GM21423 (cell line): ENCODE measurements around the gene PDE4D.

Experiments
- ATAC-seq: cut with Tn5 transposase; IDR thresholded peaks from one replicate; pipeline ENCODE4 v1.9.1; 2021; ENCODE audit warnings: mild to moderate bottlenecking, moderate library complexity; ENCODE audit not compliant: unreplicated experiment

PDE4D gene

DNA sequence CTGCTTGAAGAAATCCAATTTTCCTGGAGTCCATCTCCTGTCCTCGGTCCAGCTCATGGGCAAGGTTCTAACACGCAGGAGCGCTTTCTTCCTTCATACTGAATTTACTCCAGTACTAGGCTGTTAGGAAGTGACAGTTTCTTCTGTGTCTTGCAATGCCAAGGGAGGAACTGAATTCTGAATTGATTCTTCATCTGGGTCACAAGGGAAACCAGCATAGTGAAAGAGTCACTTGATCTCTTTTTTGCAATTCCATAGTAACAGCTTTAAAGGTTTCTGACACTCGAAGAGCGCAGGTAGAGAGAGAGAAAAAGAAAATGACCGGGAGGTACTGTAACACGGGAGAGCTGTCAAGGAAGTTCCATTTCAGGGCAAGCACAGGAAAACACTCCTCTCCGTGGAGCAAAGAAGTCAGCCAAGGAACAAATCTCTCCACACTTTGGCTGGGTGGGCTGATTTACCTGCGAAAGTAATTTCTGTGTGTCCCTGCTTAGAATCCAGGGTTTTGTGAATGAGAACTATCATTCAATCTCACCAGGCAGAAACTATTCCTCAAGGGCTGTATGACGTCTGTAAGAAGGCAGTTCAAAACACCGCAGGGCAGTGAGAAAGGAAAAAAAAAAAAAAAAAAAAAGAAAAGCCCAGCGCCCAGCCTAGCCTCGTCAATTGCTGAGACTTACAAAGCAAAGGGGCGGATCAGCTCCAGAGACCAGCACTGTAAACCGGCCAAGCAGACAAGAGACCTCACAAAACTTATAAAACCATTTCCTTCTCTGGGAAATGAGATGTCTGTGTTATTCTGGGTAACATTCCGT lies 617.8 kb downstream of the PDE4D start:
- ATAC-seq = no peak

DNA sequence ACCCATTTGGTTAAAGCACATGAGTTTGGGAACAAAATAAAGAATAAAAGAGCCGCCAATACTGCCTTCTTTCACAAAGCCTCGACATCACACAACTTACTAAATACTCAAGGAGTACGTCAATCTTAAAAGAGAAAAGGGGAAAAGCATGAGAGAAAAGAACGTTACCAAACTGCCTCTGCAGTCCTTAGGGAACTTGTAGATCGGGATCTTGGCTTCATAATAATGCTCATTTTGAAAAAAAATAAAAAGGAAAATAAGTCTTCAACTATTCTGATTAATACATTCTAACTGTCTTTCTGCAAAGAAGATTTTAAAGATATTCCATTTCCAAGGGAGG lies 618.4 kb downstream of the PDE4D start:
- no peak for ATAC-seq

DNA sequence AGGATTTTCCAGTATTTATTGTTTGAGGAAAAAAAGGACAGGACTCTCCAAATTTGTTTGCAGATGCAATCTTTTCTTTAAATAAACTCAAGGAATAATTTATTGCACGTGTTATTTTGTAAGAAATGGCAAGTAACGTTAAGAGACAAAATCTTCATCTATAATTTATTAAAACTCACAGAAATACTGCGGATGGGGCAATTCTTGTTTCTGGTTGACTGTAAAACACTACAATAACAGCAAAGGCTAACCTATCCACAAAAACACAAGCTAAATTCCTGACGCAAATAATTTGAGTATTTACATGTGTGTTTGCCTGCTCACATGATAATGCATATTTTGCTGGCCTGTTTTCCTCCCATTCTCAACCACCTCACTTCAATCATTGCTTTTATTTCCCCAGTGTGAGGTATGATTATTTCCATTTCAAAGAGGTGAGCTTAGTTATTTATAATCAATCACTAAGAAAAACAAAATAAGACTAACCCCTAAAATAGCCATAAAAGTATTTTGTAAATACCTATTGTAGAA lies 619.4 kb downstream of the PDE4D start:
- ATAC-seq = no peak

DNA sequence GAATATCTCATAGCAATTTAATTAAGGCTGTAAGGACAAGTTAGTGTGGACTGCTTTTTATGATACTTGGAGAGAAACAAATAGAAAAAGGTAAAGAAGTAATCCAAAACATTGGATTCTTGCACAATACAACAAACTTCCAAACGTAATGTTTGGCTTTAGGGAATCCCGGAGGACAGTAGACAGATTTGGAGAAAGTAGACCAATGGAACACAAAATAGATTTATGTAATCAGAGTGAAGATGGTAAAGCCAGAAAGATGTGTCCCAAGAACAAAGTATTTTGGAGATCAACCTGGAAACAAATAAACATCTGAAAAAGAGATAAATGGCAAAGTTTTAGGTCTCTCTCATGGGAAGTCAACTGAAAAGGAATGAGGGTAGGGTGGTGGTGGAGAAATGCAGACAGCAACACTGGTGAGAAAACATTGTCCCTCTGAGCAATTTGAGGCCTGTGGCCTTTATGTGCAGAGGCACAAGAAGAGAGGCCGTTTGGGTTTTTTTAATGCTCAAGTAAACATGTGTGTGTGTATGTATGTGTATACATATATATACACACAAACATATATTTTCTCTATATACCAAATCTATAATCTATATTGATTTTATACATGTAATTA lies 620.6 kb downstream of the PDE4D start:
- no peak for ATAC-seq

DNA sequence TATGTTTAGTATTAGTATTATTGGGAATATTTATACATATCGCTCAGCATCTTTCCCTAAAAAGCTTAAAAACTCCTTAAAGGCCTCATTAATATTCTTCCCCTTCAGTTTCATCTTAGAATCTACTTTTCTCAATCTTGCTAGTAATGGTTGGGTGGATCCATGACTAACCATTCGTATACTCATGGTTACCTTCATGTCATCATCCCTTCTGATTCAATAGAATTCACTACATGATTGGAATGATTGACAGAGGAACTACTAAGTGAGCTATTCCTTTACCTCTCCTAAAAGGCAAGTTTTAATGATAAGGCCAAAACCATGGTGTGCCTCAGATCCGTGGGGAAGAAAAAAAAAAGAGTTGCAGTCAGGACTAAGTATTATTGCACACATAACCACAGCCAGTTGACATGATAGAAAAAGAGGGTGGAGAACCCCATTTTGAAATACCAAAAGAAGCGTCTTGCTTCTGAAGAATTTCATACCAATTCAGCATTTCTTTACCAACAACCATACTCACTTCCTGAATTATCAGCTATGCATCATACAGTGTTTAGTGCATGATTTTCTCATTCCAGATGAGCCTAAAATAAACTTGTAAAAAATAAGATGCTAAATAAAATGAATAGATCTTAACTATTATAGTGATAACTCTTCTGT lies 624.6 kb downstream of the PDE4D start:
- ATAC-seq = no peak

DNA sequence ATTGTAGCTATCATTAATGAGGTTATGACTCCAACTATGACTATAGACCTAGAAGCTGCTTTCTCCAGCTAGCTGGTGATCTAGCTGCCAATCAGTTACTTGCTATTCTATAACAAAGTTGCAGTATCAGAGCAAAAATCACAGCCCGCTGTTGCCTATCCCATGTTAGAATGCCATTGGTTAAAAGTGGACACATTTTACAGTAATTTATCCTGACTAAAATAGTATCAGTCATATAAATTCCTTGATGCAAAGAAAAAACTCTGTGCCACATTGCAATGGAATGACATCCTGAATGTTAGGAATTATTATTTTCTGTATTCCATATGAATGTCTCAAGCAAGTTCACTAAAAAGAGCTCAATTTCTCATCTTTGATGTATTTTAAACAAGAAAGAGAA lies 626.5 kb downstream of the PDE4D start:
- no peak for ATAC-seq

DNA sequence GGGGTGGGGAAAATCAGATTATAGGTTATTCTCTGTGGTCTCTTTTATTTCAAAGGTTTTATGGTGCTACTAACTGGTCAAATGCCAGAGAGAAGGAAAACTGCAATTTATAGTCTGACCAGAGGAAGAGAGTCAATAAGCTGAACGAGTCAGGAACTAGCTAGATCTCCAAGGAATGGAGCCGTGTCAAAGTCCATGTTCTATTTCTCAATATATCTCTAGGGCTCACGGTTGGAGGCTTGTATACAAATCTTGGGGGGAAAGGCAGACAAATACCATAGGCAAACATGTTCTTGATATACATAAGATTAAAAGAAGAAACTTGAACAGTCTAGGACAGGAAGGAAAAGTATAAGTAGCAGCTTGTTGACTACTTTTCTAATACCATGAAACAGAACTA lies 627.1 kb downstream of the PDE4D start:
- ATAC-seq = no peak

DNA sequence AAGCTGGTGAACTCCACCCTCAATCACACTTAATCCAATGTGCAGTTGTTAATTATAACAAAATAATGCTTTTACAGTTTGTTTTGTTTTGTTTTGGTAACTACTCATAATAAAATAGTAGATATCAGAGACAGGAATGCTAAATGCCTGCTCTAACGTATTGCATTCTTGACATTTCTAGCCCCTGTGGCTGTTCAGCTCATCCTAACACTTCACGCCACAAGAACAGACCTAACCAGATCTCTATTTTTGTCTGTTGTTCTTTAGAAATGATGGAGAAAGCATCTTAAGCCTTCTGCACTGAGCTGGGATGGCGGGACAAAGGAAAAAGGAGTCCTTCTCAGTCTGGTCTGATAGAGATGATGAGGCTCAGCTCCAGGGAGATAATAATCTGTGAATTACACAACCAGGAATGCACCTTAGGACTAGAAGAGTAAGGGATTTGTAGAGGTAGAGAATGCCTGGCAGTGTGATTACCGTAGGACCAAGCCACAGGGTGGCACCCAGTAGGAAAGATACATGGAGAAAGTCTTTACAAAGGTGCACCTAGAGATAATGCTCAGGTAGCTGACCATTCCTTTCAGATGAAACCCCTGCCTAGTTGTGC lies 628.8 kb downstream of the PDE4D start:
- no peak for ATAC-seq

DNA sequence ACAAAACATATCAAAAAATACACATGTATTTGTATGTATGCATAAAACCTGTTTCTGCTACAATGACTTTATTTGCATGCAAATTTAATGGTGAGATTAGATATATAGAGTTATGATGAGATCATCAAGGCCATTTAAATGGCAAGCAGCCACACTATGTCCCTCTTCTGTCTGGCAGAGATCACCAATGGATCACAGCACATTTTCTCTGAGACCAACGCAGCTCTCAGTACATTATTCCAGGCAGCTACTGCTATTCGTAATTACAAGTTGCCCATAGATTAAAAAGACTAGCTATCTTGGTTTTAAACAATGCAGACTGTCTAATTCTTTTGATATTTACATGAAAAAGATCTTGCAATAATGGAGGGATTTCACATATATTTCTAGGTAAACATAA lies 629.5 kb downstream of the PDE4D start:
- ATAC-seq = no peak

DNA sequence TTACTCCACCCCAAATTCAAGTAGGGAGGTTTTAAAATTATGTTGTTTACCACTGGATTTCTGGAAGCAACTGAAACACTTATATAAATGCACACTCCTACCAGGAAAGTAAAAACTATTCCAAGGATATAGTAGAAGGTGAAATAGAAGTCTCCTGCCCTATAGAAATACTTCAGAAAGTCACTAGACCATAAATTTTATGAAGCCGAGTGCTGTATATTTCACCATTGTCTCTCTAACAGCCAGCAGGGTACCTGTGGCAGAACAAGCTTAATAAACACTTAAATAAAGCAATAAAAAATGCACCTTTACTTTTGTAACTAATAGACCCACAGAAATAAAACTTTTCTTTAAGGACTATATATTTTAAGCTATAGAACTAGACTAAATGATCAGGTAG lies 631.6 kb downstream of the PDE4D start:
- ATAC-seq = no peak

DNA sequence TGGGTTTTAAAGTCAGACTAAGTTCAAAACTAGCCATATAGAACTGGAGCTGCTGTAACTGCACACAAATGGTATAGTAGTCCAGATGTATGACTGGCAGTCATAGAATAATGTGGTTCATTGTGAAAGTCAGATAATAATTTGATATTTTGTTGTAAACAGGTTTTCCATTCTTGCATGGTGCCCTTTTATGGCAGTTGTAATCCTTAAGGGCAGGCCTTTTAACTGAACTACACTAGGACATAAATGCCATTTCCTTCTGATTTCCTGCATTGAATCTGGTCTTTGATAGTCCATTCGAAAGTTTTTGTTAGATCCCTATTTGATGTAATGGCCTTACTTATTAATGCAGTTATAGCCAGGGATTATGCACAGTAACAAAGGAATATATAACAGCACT lies 632.6 kb downstream of the PDE4D start:
- no peak for ATAC-seq

DNA sequence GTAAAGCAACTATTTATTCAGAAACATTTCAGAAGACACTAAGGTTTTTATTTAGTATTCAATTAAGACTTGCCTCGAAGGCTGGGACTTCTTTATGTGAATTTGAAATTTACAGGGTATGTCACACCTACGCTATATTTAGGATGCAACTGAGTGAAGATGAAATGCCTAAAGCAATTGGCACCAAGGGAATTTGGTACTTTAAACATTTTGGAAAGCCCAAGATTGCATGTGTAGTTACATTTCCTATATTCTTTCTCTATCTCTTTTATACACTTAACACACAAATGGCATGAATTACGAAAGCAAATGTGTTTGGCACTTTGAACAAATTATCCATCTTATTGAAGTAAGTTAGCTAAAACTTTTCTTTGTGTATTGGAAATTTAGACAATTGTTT lies 633.3 kb downstream of the PDE4D start:
- ATAC-seq = no peak

DNA sequence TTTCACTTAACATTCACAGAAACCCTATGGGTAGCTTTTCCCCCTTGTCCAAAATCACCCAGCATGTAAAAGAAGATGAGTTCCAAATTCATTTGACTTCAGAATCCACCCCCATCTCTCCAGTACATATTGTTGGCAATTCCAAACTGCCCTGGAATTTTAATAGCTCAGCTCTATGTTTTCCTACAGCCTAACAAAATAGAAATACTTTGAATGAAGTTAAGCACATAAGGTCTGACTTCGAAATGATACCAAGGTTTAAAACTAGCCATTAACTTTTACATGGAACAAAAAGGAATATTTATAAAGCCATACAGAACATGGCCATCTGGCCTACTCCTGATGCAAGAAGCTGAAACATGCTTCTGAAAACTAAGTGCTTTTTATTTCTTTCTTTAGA lies 634.3 kb downstream of the PDE4D start:
- ATAC-seq = no peak

DNA sequence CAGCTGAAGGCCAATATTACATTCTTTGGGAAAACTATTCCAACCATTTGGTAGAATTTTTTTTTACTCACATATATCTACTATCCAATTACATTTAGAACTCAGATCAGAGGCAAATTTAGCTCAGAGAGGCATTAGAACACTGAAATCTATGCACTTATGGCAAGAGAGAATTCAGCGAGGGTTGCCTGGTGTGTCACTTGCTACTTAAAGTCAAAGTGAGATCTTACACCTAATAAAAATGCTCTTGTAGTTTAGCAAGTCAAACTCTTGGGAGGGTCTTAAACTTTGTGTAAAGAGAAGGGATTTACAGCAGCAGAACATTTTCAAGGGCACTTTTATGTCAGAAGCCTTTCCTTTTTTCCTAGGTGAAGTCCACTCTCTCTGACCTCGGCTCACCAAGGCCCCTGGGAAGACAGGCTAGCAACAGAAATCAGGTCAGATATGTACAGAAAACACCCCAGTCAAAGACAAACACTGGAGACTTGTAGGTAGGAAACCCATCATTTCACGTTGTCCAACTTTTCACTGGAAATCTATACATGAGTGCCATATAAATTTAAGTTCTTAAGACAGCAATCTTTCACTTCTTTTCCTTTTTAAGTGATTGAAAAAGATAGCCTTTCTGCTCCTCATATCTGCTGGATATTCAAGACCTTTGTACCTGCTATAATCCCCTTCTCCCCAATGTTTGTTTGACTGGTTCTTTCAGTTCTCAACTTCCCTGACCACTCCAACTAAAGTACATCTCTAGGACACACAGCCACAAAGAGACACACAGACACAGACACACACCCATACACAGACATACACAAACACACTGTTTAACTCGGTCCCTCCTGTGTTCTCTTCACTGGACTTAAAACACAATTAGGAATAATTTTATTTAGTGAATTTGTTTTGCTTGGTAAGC lies 635.8 kb downstream of the PDE4D start:
- no peak for ATAC-seq

DNA sequence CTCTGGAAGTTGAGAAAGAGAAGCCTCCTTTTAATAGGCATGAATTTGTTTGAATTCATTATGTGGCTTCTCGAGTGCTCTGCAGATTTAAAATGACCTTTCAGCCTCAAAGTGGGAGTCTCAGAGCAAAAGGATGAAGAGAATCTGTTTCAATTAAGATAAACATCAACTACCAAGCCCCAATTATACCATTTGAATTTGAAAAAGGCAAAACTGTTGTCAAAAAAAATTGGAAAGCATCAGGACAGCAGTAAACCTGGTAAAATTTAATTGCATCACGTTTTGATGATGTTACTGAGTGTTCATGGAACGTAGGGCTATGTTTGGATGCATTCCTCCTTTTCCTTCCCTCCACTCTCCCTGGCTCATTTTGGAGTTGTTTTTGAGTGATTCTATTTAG lies 637.2 kb downstream of the PDE4D start:
- no peak for ATAC-seq

DNA sequence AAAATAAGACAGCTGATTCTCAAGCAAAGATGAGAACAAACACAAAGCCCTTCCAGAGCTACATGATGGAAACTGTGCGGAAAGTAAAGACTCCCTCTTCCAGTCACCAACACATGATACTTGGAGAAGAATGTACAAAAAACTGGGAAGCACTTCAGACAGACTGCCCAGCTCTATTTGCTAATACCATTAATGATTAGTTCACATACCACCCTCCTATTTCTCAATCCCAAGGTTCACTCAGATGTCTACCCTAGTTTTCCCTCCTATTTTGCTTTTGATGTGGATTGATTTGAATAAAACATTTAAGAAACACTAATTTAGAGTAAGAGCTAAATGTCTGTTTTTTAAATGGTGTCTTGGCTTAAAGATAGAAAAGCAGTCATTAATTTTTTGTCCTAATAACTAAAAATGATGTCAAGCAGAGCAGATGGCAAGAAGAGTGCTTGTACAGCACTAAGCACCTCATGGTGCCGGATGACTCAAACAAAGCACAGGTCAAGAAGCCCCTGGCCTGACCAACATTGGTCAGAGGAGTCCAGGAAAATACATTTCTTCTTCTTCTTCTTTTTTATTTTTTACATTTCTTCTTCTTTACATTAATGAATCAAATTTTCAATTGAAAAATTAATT lies 639.4 kb downstream of the PDE4D start:
- no peak for ATAC-seq

DNA sequence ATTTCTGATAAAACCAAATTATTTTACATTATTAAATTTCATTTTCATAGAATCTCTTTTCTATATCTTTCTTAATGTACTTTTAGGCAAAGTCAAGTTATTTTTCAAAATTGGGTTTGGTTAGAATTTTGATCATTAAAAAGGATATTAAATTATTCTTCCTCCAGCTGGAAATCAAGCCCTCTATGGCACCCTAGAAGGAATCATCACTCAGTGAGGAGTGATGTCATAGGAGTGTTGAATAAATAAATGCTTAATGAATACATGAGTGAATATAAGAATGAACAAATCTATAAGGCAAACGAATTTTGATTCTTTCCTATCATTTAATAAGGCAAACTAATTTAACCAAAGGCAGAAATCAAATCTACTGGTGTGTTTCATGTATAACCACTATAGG lies 639.9 kb downstream of the PDE4D start:
- no peak for ATAC-seq

DNA sequence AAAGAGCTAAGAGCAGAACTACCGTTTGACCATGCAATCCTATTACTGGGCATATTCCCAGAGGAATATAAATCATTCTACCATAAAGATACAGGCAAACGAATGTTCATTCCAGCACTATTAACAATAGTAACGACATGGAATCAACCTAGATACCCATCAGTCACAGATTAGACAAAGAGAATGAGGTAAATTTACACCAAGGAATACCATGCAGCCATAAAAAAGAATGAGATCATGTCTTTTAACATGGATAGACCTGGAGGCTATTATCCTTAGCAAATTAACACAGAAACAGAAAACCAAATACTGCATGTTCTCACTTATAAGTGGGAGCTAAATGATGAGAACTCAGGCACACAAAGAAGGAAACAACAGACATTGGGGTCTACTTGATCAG lies 641.9 kb downstream of the PDE4D start:
- no peak for ATAC-seq

DNA sequence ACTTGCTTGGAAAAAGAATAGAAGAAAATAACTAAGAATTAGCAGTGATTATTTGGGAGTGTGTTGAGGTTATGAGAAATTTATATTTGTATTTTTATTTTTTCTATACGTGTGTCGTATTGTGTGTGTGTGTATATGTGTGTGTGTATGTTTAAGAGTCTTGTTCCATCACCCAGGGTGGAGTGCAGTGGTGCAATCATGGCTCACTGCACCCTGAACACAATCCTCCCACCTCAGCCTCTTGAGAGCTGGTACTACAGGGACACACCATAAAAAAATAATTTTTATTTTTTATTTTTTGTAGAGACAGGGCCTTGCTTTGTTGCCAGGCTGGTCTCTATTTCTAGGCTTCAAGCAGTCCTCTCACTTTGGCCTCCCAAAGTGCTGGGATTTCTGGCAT lies 643.8 kb downstream of the PDE4D start:
- no peak for ATAC-seq

DNA sequence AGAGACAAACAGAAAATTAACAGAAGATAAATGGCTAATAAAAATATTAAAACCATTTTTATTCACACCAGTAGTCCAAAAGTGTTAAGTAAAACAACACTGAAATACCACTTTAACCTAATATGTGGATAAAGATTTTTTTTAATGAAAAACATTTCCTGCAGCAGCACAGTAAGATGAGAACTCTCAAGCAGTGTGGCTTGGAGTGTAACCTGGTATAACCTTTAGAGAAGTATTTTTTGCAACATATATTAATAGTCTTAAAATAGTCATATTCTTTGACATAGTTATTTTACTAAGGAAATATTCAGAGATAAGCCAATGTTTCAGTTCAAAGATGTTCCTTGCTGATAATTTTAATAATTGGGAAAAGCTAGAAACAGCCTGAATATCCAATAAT lies 644.4 kb downstream of the PDE4D start:
- ATAC-seq = no peak
